WTC11 (cell line): ENCODE data around the gene GNG10. TPM values are rescaled to one million over a fixed set of nuclear protein-coding genes. Genes with fewer than 3 reads are reported as not detected.

ENCODE experiments used
- ATAC-seq: fragments of 200-7000 bp; cut with Tn5 transposase; 2 replicates; pipeline ENCODE4 v1.10.0; 2021; ENCODE audit warnings: mild to moderate bottlenecking, moderate library complexity
- CTCF ChIA-PET: fragments of 300-600 bp; sonication (Branson Sonifier 250); formaldehyde crosslinking; loops from one replicate; lab custom pipeline; 2021; ENCODE audit warnings: antibody characterized with exemption; lab: Charles Lee
- POLR2A ChIA-PET: fragments of 350-600 bp; sonication (Branson Sonifier 250); formaldehyde crosslinking; loops from one replicate; lab custom pipeline; 2021; ENCODE audit warnings: antibody characterized with exemption; lab: Charles Lee
- DNase-seq: peaks from one replicate; pipeline ENCODE4 v3.0.0; 2021; ENCODE audit warnings: low spot score
- H3K27ac Mint-ChIP-seq: 2 replicates; pipeline ENCODE4 v1.8.0; 2021; ENCODE audit warnings: mixed read lengths
- H3K27me3 Mint-ChIP-seq: 2 replicates; pipeline ENCODE4 v1.8.0; 2021; ENCODE audit warnings: low read depth, mild to moderate bottlenecking, moderate library complexity, mixed read lengths
- H3K36me3 Mint-ChIP-seq: 2 replicates; pipeline ENCODE4 v1.8.0; 2021; ENCODE audit warnings: mixed read lengths
- H3K4me1 Mint-ChIP-seq: 2 replicates; pipeline ENCODE4 v1.8.0; 2022; ENCODE audit warnings: mixed read lengths
- H3K4me3 Mint-ChIP-seq: 2 replicates; pipeline ENCODE4 v1.8.0; 2021; ENCODE audit warnings: mild to moderate bottlenecking, moderate library complexity, mixed read lengths
- H3K9me3 Mint-ChIP-seq: 2 replicates; pipeline ENCODE4 v1.8.0; 2021; ENCODE audit warnings: mixed read lengths
- ESRRA ChIP-seq: sonication (generic); formaldehyde crosslinking; IDR thresholded peaks from 2 replicates; pipeline ENCODE4 v1.8.1; 2022; ENCODE audit warnings: mild to moderate bottlenecking, missing genetic modification reagents, borderline replicate concordance
- FOXJ3 ChIP-seq: sonication (generic); formaldehyde crosslinking; IDR thresholded peaks from 2 replicates; pipeline ENCODE4 v1.9.0; 2021; ENCODE audit warnings: missing genetic modification reagents, mild to moderate bottlenecking, borderline replicate concordance
- JUN ChIP-seq: sonication (generic); formaldehyde crosslinking; IDR thresholded peaks from 2 replicates; pipeline ENCODE4 v1.8.0; 2023; ENCODE audit warnings: mild to moderate bottlenecking, missing genetic modification reagents
- ZNF138 ChIP-seq: sonication (generic); formaldehyde crosslinking; conservative IDR thresholded peaks from 2 replicates; pipeline ENCODE4 v1.8.1; 2022; ENCODE audit warnings: mild to moderate bottlenecking, moderate library complexity, missing genetic modification reagents
- ZNF232 ChIP-seq: sonication (generic); formaldehyde crosslinking; IDR thresholded peaks from 2 replicates; pipeline ENCODE4 v1.8.0; 2022; ENCODE audit warnings: mild to moderate bottlenecking, missing genetic modification reagents
- ZNF416 ChIP-seq: fragments of 250-450 bp; sonication (Bioruptor Pico); IDR thresholded peaks from 2 replicates; pipeline ENCODE4 v1.9.0; 2021; ENCODE audit warnings: mild to moderate bottlenecking, inconsistent platforms
- total RNA-seq: library from RNA; stranded (reverse); gene quantifications from 3 replicates; pipeline ENCODE4 v1.2.3, GENCODE V29; 2021
- TF ChIP-seq, protein P1 (sequence below): fragments of 250-450 bp; sonication (Bioruptor Pico); IDR thresholded peaks from 2 replicates; pipeline ENCODE4 v1.9.0; 2021; ENCODE audit warnings: mild to moderate bottlenecking
- TF ChIP-seq, protein P2 (sequence below): sonication (generic); formaldehyde crosslinking; IDR thresholded peaks from 2 replicates; pipeline ENCODE4 v1.8.1; 2023; ENCODE audit warnings: mild to moderate bottlenecking, missing genetic modification reagents
- TF ChIP-seq, protein P3 (sequence below): sonication (generic); formaldehyde crosslinking; conservative IDR thresholded peaks from 2 replicates; pipeline ENCODE4 v1.8.1; 2023; ENCODE audit warnings: mild to moderate bottlenecking, low read depth, missing genetic modification reagents, moderate library complexity
- TF ChIP-seq, protein P4 (sequence below): fragments of 250-450 bp; sonication (Bioruptor Pico); IDR thresholded peaks from 2 replicates; pipeline ENCODE4 v1.9.0; 2021; ENCODE audit warnings: mild to moderate bottlenecking
- TF ChIP-seq, protein P5 (sequence below): sonication (generic); formaldehyde crosslinking; IDR thresholded peaks from 2 replicates; pipeline ENCODE4 v1.8.1; 2023; ENCODE audit warnings: mild to moderate bottlenecking, missing genetic modification reagents, moderate library complexity
- TF ChIP-seq, protein P6 (sequence below): sonication (generic); formaldehyde crosslinking; IDR thresholded peaks from 2 replicates; pipeline ENCODE4 v1.8.0; 2022; ENCODE audit warnings: mild to moderate bottlenecking, missing genetic modification reagents

GNG10 gene
- total RNA-seq, 1 experiment from 2014 or later: 17.2 TPM

DNA sequence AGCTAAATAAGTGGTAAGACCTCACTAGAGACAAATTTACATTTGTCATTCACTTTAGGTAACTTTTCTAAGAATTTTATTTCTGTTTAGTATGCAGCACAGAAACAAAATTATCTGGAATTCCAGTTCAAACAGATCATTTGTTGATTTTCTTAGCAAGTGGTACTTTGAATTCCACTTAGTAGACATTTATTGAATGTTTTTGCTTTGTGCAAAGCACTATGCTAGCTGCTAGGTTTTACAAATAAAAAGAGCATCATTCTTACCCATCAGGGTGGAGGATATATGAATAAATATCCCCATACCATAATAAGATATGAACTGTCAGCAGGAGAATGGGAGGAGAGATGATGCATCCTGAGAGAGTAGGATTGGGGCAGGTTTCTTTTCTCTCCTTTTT lies 35.4 kb downstream of the GNG10 start:
- TF ChIP-seq, protein P1, sequence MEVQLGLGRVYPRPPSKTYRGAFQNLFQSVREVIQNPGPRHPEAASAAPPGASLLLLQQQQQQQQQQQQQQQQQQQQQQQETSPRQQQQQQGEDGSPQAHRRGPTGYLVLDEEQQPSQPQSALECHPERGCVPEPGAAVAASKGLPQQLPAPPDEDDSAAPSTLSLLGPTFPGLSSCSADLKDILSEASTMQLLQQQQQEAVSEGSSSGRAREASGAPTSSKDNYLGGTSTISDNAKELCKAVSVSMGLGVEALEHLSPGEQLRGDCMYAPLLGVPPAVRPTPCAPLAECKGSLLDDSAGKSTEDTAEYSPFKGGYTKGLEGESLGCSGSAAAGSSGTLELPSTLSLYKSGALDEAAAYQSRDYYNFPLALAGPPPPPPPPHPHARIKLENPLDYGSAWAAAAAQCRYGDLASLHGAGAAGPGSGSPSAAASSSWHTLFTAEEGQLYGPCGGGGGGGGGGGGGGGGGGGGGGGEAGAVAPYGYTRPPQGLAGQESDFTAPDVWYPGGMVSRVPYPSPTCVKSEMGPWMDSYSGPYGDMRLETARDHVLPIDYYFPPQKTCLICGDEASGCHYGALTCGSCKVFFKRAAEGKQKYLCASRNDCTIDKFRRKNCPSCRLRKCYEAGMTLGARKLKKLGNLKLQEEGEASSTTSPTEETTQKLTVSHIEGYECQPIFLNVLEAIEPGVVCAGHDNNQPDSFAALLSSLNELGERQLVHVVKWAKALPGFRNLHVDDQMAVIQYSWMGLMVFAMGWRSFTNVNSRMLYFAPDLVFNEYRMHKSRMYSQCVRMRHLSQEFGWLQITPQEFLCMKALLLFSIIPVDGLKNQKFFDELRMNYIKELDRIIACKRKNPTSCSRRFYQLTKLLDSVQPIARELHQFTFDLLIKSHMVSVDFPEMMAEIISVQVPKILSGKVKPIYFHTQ (CRISPR knock-in tag): no peak
- TF ChIP-seq, protein P2, sequence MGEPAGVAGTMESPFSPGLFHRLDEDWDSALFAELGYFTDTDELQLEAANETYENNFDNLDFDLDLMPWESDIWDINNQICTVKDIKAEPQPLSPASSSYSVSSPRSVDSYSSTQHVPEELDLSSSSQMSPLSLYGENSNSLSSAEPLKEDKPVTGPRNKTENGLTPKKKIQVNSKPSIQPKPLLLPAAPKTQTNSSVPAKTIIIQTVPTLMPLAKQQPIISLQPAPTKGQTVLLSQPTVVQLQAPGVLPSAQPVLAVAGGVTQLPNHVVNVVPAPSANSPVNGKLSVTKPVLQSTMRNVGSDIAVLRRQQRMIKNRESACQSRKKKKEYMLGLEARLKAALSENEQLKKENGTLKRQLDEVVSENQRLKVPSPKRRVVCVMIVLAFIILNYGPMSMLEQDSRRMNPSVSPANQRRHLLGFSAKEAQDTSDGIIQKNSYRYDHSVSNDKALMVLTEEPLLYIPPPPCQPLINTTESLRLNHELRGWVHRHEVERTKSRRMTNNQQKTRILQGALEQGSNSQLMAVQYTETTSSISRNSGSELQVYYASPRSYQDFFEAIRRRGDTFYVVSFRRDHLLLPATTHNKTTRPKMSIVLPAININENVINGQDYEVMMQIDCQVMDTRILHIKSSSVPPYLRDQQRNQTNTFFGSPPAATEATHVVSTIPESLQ (CRISPR knock-in tag): no peak
- TF ChIP-seq ESRRA (CRISPR knock-in tag) (no peak), FOXJ3 (no peak)
- TF ChIP-seq, protein P3, sequence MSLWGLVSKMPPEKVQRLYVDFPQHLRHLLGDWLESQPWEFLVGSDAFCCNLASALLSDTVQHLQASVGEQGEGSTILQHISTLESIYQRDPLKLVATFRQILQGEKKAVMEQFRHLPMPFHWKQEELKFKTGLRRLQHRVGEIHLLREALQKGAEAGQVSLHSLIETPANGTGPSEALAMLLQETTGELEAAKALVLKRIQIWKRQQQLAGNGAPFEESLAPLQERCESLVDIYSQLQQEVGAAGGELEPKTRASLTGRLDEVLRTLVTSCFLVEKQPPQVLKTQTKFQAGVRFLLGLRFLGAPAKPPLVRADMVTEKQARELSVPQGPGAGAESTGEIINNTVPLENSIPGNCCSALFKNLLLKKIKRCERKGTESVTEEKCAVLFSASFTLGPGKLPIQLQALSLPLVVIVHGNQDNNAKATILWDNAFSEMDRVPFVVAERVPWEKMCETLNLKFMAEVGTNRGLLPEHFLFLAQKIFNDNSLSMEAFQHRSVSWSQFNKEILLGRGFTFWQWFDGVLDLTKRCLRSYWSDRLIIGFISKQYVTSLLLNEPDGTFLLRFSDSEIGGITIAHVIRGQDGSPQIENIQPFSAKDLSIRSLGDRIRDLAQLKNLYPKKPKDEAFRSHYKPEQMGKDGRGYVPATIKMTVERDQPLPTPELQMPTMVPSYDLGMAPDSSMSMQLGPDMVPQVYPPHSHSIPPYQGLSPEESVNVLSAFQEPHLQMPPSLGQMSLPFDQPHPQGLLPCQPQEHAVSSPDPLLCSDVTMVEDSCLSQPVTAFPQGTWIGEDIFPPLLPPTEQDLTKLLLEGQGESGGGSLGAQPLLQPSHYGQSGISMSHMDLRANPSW (CRISPR knock-in tag): no peak
- no peak overlapping the region for H3K27ac Mint-ChIP-seq
- CTCF ChIA-PET: no interaction called here
- 0 out of 2 replicates have a peak, but pooled peaks cover under 1% of the 10 kb centered on the region for H3K4me1 Mint-ChIP-seq
- no peak for DNase-seq
- POLR2A ChIA-PET: no interaction called here
- H3K4me3 Mint-ChIP-seq: no peak overlapping the region
- ATAC-seq: no peak
- no peaks in the 10 kb centered on the region; the same call in 1 of the 2 replicates for H3K27me3 Mint-ChIP-seq
- H3K9me3 Mint-ChIP-seq: peaks cover 30% of the 10 kb centered on the region
- peaks cover 17% of the 10 kb centered on the region for H3K36me3 Mint-ChIP-seq

DNA sequence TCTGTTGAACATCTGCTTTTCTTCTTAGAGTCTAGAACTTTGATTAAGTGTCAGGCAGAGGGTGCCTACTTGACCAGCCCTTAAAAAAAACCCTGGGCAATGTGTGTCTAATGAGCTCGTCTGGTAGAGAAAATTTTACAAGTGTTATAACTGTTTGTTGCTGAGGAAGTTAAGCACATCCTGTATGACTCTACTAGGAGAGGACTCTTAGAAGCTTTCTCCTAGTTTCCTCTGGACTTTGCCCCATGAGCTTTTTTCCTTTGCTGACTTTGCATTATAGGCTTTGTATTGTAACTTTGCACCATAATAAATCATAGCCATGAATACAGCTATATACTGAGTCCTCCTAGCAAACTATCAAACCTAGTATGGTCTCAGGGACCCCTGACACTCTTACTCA lies 39.4 kb downstream of the GNG10 start:
- POLR2A ChIA-PET: no interaction called here
- Mint-ChIP-seq H3K36me3 (peaks cover 17% of the 10 kb centered on the region), H3K9me3 (peaks cover 30% of the 10 kb centered on the region), H3K27me3 (no peaks in the 10 kb centered on the region; the same call in 1 of the 2 replicates), H3K4me3 (no peak overlapping the region), H3K4me1 (no peaks in the 10 kb centered on the region), H3K27ac (no peak overlapping the region)
- DNase-seq (no peak), ATAC-seq (no peak)
- TF ChIP-seq, protein P4, sequence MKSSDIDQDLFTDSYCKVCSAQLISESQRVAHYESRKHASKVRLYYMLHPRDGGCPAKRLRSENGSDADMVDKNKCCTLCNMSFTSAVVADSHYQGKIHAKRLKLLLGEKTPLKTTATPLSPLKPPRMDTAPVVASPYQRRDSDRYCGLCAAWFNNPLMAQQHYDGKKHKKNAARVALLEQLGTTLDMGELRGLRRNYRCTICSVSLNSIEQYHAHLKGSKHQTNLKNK (CRISPR knock-in tag): no peak
- TF ChIP-seq, protein P5, sequence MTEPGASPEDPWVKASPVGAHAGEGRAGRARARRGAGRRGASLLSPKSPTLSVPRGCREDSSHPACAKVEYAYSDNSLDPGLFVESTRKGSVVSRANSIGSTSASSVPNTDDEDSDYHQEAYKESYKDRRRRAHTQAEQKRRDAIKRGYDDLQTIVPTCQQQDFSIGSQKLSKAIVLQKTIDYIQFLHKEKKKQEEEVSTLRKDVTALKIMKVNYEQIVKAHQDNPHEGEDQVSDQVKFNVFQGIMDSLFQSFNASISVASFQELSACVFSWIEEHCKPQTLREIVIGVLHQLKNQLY (CRISPR knock-in tag): no peak
- no peak for TF ChIP-seq JUN (CRISPR knock-in tag)
- TF ChIP-seq, protein P6, sequence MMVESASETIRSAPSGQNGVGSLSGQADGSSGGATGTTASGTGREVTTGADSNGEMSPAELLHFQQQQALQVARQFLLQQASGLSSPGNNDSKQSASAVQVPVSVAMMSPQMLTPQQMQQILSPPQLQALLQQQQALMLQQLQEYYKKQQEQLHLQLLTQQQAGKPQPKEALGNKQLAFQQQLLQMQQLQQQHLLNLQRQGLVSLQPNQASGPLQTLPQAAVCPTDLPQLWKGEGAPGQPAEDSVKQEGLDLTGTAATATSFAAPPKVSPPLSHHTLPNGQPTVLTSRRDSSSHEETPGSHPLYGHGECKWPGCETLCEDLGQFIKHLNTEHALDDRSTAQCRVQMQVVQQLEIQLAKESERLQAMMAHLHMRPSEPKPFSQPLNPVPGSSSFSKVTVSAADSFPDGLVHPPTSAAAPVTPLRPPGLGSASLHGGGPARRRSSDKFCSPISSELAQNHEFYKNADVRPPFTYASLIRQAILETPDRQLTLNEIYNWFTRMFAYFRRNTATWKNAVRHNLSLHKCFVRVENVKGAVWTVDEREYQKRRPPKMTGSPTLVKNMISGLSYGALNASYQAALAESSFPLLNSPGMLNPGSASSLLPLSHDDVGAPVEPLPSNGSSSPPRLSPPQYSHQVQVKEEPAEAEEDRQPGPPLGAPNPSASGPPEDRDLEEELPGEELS: no peak
- no peak for TF ChIP-seq ZNF232
- no peak for TF ChIP-seq ZNF138 (CRISPR knock-in tag)
- no peak for TF ChIP-seq ZNF416 (CRISPR knock-in tag)
- CTCF ChIA-PET: no interaction called here
